HG02763 (cell line): ENCODE measurements around the gene ZFPL1.

Experiments
- ATAC-seq: cut with Tn5 transposase; IDR thresholded peaks from one replicate; pipeline ENCODE4 v1.9.1; 2021; ENCODE audit warnings: mild to moderate bottlenecking, moderate library complexity; ENCODE audit not compliant: unreplicated experiment

ZFPL1 gene

DNA sequence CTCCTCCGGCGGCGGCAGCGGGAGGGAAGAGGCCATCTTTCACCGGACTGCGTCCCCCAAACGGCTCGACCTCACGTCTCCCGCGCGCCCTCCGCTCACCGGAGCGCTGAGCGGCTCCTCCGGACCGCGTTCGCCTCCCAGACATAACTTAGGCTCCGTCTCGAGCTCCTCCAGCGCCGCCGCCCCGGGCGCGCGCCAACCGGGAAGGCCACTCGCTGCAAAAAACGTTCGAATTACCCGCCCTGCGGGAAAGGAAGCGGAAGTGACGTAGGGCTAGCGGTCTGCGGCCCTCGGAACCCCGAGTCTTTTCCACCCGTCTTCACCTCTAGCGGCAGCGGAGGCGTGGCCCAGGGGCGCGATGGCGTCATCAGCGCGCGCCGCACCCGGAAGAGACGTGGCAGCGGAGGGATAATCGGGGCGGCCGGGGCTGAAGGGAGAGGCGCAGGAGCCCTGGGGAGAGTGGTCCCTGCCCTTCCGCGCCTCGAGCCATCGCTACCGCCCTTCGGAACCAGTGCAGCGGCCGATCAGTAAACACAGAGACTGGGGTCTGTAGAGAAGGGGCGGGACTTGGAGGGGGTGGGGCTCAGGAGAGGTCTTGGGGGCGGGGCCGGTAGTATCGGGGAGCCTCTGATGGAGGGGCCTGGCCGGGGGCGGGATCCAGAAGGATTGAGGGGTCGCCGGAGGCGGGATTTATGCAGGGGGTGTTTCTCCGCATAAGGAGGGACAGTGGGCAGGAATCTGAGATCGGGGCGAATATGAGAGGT lies at the start of gene ZFPL1, which contains the start of gene CDCA5:
ZFPL1 (plus strand) TSS at position 389 of the 764 bp plus-strand sequence. CDS start 477 bp downstream, outside the sequence.
CDCA5 (minus strand) TSS at position 207 of the 764 bp plus-strand sequence; CDS start at position 145, 62 bp downstream.
- ATAC-seq, result peak; percentile 87

DNA sequence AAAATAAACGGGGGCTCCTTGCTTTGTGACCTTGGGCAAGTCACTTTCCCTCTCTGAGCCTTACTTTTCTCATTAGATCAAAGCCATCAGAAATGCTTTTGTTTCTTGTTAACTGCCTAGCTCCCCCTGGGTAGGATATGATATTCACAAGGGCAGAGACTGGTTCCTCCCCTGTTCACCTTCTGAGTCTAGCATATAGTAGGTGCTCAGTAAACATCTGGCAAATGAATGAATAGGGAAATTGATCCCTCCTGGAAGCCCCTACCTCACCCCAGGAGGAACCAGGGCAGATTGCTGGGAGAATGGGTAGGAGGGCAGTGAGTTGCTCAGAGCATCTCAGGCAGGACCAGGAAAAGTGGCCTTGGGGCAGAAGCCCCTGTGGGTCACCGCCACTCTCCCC lies 49.6 kb upstream of the ZFPL1 start:
- no peak for ATAC-seq

DNA sequence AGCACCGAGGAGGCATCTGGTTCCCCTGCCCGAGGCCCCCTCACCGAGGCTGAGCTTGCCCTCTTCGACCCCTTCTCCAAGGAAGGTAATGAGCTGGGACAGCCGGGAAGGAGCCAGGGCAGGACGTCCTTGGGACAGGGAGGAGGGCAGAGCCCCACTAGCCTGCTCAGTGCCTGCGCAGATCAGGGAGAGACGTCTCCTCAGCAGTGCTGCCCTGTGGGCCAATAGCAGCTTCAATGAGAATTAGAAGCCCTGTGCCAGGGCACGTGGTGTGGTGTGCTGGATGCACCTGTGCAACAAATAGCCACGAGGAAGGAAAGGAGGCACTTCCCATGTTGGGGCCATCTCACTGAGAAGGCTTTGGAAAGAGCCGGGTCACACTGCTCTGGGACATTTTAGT lies 48.4 kb upstream of the ZFPL1 start:
- no peak for ATAC-seq

DNA sequence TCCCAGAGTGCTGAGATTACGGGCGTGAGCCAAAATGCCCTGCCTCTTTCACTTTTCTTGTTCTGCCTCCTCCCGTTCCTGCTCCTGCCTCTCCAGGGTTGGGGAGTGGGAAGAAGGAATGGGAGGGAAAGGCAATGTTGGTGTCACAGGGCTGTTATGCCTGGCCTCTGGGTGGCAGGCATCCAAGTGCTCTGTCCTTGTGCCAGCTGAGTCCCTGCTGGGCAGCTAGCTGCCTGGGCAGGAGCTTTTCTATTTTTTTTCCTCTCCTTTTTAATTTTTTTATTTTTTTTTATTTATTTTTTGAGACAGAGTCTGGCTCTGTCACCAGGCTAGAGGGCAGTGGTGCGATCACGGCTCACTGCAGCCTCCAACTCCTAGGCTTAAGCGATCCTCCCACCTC lies 47.1 kb upstream of the ZFPL1 start:
- no peak for ATAC-seq

DNA sequence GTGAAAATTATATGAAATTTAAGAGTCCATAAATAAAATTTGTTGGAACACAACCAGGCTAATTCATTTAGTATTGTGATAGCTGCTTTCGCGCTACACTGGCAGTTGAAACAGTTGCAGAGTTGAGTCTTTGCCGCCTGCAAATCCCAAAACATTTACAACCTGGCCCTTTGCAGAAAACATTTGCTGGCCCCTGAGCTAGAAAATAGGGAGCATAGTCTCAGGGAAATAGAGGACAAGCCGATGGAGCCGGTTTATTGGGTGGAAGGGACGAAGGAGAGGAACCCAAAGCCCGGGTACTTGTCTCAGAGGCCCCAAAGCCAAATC lies 43.5 kb upstream of the ZFPL1 start:
- no peak for ATAC-seq

DNA sequence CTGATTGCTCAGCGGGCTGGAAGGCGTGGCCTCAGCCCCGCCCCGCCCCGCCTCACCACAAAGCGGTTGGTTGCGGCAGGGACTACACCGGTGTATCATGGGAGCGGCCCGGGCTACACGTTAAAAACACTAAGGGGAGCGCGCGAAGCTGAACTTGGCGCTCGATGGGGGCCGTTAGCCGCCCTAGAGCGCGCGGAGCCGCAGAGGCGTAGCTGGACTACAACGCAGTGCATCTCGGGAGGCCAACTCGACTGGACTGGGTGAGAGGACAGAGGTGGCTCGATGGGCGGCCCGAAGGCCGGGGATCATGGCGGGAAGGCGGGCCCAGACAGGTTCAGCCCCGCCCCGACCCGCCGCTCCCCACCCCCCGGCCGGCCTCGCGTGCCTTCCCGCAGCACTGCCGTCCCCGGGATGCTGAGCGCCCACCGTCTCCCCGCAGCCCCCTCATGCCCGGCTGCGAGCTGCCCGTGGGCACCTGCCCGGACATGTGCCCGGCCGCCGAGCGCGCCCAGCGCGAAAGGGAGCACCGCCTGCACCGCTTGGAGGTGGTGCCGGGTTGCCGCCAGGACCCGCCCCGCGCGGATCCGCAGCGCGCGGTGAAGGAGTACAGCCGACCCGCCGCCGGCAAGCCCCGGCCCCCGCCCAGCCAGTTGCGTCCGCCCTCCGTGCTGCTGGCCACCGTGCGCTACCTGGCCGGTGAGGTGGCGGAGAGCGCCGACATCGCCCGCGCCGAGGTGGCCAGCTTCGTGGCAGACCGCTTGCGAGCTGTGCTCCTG lies 43.0 kb upstream of the ZFPL1 start, which contains the start of gene SAC3D1:
SAC3D1 (plus strand) TSS at position 364 of the 776 bp plus-strand sequence; CDS start at position 447, 83 bp downstream.
- ATAC-seq, result peak; percentile 81

DNA sequence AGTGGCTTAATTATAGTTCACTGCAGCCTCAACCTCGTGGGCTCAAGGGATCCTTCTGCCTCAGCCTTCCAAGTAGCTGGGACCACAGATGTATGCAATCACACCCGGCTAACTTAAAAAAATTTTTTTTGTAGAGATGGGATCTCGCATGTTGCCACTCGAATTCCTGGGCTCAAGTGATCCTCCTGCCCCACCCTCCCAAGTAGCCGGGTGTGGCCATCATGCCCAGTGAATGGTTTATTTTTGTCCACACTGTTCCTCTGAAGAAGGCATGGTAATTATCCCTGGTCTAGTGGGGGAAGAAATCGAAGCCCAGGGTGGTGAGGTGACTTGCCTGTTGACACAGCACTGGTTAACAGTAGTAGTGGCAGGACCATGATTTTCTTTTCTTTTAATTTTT lies 41.1 kb upstream of the ZFPL1 start:
- ATAC-seq, result no peak

DNA sequence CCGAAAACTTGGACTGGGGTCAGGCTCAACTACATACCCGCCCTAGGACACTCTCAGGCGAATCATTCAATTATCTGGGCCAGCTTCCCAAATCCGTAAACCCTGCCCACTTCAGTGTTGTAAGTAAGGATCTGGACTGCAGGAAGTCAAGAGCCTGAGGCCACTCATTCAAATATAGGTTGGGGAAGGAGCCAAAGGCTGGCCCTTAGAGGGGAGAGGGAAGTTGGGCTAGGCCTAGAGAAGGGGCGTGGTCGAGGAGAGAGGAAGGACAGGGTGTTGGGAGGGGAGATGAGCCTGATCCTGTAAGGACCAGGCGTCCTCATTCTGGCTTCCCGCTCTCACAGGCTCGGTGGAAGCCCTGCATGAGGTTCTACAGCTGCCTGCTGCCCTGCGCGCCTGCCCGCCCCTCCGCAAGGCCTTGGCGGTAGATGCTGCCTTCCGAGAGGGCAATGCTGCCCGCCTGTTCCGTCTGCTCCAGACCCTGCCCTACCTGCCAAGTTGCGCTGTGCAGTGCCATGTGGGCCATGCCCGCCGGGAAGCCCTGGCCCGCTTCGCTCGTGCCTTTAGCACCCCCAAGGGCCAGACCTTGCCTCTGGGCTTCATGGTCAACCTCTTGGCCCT lies 40.0 kb upstream of the ZFPL1 start:
- no peak for ATAC-seq

DNA sequence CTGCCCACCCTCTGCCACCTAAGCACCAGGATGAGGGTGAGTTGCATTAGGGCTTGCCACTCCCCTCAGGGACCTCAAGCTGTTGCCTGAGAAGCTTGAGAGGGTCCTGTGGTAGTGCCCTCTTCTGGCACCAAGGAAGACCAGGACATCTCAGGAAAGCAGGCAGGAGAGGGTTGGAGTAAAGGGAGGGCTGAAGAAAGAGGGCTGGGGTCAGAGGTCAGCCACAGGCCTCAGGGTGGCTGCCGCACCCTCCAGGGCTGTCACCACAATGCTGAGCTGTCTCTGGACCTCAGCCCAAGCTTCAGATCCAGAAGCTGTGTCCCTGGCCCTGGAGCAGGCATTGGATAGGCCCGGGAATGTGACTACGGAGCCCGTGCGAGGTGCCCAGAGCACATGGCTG lies 39.0 kb upstream of the ZFPL1 start:
- no peak for ATAC-seq

DNA sequence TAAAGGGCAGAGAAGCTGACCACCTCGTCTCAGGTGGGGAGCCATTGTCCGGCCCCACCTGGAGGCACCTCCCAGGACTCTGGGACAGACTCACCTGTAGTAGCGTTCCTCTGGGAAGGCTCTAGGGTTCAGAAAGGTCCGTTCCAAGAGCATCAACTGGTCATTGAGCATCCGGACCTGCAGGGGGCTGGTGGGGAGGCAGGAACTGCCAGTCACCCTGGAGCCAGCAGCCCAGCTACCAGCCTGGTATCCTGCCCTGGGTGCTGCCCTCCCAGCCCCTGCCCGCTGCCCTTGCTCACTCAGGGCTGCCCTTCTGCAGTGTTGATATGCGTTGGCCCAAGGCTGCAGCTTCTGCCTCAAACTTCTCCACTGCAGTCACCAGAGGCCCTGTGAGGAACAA lies 38.3 kb upstream of the ZFPL1 start:
- ATAC-seq, result no peak

DNA sequence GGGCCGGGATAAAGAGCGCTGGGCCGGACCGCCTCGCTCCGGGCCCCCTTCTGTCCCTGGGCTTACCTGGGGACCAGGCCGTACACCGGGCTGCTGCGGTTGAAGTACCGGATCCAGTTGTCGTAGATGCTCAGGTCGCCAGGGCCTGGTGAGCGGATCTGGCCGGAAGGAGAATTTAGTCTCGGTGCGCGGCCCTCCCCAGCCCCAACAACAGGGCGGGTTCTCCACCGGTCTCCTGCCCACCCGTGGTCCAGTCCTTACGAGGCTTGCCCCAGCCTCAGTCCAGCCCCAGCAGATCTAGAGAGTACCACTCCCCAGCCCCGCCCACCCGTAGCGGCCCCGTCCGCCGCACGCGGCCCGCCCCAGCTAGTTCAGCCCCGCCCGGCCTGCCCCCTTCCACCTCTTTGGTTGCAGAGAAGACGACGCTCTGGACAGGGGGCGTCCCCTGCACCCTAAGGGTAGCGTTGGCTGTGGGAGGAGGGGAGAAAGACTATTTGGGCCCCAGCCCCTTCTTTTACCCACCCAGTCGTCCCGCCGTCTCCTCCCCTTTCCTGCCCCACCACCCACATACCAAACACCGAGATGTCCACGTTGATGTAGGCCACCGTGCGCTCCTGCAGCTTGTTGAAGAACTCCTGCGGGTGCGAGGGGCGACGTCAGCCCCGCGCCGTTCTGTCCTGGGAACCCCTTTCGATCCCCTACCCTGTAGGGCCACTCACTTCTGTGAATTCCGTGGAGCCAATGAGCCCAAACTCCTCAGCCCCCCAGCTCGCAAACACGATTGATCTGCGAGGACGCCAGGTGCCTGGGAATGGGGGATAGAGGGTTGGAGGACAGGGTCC lies 36.2 kb upstream of the ZFPL1 start:
- no peak for ATAC-seq

DNA sequence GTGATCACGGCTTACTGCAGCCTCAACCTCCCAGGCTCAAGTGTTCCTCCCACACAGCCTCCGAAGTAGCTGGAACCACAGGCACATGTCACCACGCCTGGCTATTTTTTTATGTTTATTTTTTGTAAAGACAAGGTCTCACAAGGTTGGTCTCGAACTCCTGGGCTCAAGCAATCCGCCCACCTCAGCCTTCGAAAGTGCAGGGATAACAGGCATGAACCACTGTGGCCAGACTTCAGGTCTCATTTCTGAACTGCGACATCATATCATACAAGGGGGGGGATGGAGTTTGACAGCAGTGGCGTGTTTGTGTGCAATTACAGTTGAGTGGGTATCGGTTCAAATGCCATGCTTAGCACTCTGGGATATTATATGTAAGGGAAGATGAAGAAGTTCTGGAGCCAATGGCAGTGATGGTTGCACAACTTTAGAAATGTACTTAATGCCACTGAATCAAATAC lies 32.6 kb upstream of the ZFPL1 start:
- ATAC-seq, result no peak

DNA sequence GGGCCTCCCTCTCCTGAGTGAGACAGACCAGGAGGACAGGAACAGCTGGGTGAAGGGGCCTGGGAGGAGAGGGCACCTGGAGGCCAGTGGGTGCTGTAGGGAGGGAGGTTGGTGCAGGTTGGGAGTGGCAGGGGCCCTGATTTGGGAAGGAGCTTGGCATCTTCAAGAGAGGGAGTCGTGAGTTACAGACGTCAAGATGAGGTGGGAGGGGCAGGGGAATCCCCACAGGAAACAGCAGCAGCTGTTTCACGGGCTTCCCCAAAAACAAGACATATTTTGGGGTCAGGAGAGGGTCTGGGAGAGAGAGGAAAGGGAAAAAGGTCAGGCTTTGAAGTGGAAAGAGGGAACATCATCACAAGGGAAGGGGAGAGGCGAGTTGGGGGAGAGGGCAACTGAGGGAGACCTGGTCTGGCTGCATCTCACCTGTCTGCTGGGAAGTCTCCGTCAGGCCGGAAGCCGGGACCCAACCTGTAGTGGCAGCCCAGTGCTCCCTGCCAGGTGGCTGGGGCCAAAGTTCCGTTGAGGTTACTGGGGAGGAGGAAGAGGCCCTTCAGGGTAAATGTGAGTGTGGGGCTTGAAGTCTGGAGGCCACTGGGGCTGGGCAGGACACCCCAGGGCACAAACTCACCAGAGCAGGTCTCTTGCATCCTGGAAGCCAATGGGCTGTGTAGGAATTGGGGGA lies 30.1 kb upstream of the ZFPL1 start:
- no peak for ATAC-seq

DNA sequence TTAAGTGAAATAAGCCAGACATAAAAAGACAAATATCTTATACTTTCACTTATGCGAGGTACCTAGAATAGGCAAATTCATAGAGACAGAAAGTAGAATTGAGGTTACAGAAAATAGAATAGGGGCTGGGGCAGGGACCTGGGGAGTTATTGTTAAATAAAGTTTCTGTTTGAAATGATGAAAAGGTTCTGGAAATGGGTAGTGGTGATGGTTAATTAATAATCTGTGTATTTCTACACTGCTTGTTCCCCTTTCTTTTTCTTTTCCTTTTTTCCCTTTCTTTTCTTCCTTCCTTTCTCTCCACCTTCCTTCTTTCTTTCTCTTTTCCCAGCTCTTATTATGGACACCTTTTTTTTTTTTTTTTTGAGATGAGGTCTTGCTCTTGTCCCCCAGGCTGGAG lies 28.5 kb upstream of the ZFPL1 start:
- no peak for ATAC-seq

DNA sequence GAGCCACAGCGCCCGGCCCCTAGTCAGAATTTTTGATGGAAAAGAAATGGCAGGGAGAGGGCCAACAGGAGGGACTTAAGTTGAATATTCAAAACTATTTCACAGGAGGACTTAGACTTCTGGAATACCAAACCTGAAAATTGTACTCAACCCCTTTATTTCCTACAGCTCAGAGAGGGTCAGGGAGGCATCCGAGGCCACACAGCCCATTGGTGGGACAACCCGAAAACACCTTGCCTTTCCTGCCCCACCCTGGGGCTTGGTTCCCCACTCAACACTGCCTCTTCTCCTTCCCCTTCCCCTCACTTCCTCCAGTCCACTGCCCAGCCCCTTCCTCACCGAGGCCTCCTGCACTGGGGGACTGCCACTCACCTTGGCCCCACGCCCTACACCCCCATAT lies 27.0 kb upstream of the ZFPL1 start:
- ATAC-seq, result no peak

DNA sequence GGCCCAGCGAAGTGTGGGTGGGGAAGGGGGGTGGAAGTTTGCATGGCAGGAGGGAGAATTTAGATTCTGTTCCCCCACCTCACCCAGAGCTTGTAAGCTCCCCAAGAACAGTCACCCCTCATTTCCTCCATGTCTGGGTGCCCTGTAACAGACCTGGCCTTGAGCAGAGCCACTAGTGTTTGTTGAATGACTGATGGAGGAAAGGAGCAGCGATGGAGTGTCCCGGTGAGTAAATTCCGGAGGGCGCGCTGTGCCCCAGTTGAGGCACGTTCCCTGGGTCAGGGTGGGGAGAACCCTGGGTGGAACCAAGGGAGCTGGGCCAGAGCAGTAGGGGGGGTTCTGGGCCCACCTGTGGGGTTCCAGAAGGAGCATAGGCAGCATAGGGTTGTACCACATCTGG lies 26.5 kb upstream of the ZFPL1 start:
- no peak for ATAC-seq

DNA sequence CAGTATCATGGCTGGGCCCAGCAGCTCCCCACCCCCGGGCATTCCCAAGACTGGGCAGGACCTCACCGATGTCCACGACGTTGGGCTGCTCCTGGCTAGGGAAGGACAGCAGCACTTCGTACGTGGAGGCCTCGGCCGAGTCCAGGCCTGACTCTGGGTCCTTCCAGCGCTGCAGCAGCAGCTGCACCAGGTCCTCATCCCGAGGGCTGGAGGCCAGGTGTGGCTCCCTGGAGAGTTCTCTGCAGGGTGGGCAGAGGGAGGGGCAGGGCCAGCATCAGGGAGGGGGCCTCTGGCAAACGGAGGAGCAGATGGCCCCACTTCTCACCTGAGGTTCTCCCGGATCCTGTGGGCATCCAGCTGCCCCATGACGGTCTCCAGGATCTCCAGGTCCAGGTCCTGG lies 26.0 kb upstream of the ZFPL1 start:
- no peak for ATAC-seq

DNA sequence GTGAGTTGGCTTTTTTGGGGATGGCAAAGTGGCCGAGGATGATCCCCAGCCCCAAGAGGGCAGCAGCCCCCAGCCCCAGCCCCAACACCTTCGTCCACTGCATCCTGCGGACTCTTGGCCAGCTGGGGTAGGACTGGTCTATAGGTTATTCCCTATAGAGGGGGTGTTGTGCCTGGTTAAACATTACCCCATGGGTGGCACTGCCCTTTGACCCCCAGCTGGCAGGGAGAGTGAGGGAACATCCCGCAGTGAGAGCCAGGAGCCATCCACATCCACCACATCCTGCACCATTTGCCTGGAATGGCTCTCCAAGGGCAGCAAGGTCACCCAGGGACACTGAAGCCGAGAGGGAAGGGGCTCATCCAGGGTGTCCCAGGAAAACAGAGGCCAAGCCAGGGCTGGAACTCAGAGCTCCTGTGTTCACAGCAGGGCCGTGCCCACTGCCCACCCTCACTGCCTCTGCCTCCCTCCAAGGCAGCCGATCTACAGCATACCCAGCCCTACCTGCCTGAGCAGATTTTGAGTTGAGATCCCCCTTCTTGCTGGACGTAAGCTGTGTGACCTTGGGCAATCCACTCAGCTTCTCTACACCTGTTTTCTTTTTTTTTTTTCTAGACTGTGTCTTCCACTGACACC lies 25.5 kb upstream of the ZFPL1 start, which contains the start of gene NAALADL1:
NAALADL1 (minus strand) TSS at position 135 of the 636 bp plus-strand sequence; CDS start at position 103, 32 bp downstream.
- ATAC-seq, result no peak

DNA sequence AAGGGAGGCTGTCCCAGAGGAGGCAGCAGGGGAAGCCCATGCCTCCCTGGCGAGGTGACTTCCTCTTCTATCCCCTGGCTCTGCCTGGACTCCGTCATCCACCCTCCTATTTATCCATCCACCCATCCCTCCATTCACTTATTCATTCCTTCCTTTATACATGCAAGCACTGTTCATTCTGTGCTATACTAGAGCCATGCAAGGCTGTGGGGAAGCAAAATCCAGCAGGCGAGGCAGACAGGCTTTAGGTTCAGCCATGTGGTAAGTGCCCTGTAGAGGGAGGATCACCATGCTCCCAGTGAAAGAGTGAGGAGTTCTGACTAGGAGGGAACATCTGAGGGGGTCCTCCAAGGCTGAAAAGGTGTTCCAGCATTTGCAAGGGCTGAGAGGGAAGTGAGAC lies 24.5 kb upstream of the ZFPL1 start:
- ATAC-seq, result no peak
